SW480 (cell line): ENCODE results near the gene HLA-F.

Experiments used
- DNase-seq: peaks from one replicate; pipeline ENCODE4 v3.0.0-alpha.2; 2016; ENCODE audit warnings: low spot score

The HLA-F gene

DNA sequence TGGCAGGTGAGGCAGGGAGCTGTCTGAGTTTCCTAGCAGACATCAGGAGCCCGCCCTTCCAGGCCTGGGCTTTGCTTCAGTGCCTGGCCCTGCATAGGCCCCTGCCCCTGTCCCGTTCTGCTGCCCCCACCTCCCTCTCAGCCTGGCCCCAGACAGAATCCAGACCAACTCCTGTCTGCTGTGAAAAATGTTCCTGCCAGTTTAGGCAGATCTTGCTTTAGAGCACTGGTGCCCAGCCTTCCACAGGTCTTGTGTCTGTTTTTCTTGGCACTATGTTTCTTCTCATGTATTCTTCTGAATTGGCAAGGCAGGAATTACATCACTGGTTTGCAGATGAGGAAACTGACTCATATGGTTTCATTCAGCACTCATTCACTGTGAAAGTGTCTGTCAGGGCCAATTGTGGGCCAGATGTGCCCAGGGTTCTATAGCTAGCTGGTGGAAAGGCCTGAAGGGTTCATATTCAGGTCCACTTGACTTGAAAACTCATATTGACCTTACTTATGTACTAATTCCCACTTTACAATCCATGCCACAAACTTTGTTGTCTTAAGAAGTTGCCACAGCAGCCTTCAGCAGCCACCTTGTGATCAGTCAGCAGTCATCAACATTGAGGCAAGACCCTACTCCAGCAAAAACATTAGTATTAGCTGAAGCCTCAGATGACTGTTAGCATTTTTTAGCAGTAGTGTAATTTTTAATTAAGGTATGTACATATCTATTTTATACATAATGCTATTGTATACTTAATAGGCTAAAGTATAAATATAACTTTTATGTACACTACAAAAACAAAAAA, 40.5 kb downstream of the HLA-F start:
- no peak for DNase-seq

DNA sequence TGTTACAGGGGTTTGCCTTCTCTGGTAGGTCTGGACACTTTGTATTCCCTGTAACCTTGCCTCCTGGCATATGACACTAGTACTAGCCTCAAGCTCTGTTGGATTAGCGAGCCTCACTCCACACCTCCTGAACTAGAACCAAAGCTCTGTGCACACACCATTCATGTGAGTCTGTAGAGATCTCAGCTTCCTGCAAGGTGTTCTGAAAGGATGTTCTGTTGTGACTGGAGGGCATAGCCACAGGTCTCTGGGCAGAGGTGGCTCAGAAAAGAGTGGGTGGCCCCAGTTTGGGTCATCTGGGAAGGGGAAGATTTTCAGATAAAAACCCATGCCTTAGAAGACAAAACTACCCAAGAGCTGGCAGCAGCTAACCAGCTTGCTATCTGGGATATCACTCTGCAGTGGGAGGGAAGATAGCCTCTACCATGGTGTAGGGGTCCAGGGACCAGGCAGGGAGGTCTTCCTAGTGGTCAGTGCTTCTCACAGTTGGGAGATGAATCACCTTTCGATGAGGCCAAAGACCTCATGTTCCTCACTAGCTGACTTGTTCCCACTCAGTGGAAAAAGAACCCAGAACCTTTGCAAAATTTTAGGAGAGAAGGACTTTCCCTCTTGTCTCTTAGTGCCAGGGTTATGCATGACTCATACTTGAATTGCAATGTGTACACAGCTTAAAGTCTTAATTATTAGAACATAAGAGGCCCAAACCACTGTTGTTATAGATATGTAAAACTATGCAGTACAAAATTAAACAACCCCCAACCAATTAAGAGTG, 41.4 kb downstream of the HLA-F start:
- no peak for DNase-seq

DNA sequence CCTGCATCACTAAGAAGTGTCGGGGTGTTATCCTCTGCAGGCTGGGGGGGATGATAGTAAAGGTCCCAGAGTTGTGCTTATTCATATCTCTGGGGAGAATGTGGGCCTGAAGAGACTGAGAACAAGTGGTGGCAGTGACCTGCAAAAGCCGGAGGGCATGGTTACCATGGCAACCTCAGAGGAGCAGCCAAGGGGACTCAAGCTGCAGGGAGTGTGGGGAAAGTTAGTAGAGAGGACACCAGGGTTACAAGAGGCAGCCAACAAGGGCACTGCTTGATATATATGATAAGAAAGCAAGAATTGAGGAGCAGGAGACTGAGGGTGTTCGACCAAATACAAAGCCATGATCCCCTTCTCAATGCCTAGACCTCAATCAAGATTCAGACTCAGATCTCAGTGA, 46.1 kb downstream of the HLA-F start:
- DNase-seq = no peak

DNA sequence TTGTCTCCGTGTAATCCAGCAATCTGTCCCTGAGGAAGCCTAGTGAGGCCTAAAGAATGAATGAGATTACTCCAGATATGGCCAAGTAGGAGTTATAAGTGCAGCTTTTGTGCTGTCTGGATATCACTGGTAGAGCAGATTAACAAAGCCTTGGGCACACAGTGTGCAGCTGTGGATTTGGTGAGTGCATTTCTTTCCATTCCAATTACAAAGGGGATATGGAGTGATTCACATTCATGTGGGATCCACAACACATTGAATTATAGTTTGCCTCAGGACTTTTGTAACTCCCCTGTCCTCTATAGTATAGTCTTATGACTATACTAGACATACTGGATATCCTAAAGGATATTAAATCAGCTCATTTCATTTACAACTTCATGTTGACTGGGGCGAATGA, 47.1 kb downstream of the HLA-F start:
- no peak for DNase-seq

DNA sequence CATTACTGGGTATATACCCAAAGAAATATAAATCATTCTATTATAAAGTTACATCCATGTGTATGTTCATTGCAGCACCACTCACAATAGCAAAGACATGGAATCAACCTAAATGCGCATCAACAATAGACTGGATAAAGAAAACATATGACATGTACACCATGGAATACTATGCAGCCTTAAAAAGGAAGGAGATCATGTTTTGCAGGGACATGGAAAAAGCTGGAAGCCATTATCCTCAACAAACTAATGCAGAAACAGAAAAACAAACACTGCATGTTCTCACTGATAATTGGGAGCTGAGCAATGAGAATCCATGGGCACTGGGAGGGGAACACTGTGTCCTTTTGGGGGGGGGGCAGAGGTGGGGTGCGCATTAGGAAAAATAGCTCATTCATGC, 53.5 kb downstream of the HLA-F start:
- no peak for DNase-seq
